ENCODE data around the gene C6orf15.

C6orf15 gene

DNA sequence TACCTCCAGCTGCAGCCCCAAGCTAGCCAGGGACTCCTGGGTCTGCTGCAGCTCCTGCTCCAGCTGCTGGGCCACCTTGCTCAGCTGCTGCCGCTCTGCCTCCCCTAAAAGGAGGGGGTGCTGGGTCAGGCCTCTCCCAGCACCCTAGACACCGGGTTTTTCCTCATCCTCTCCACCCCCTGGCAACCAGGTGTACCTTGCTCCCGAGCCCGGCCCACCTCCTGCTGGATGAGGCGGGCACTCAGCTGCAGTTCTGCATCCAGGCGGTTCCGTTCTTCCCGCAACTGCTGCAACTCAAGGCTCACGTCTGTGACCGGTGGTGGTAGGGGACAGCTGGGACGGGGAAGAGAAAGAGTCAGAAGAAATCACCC, 32.6 kb upstream of the C6orf15 start:
- H3K9me3 ChIP-seq (ENCODE audit: control insufficient read depth, low read length) = no peaks in the 10 kb centered on the region
- H3K27me3 ChIP-seq (ENCODE audit: control insufficient read depth, insufficient read depth, low read length) = no peaks in the 10 kb centered on the region
- H3K4me1 ChIP-seq (ENCODE audit: control insufficient read depth, insufficient read depth, low read length) = peaks cover 35% of the 10 kb centered on the region
- no peak overlapping the region for H3K4me3 ChIP-seq (ENCODE audit: low read length)
- peak overlapping the region; percentile 38 for H3K9ac ChIP-seq (ENCODE audit: low read length)
- no peaks in the 10 kb centered on the region for H3K36me3 ChIP-seq (ENCODE audit: control insufficient read depth, insufficient read depth, low read length)

DNA sequence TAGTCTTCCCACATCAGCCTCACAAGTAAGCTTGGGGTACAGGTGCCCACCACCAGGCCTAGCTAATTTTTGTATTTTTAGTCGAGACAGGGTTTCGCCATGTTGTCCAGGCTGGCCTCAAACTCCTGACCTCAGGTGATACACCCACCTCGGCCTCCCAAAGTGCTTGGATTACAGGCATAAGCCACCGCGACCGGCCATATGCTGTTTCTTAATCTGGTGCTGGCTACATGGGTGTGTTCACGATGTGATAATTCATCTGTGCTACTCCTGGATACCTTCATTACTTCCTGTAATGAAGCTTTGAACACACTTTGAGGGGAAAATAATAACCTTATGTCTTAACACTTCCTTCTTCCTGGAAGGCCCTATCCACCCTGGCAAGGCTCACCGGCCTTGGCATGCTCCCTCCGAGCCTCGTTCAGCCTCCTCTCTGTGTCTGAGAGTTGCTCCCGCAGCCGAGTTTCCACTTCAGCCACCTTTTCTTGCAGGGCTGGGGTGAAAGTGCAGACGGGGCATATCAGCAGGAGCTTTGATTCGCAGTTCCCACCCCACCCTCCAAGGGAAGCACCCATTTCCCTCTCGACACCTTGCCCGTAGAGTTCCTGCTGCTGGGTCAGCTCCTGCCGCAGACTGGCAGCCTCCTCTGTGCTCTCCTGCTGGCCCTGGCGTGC, 32.1 kb upstream of the C6orf15 start:
- Histone ChIP-seq H3K4me3 (ENCODE audit: low read length) (no peak overlapping the region), H3K27me3 (ENCODE audit: control insufficient read depth, insufficient read depth, low read length) (no peaks in the 10 kb centered on the region), H3K36me3 (ENCODE audit: control insufficient read depth, insufficient read depth, low read length) (no peaks in the 10 kb centered on the region), H3K9ac (ENCODE audit: low read length) (peak overlapping the region; percentile 38), H3K4me1 (ENCODE audit: control insufficient read depth, insufficient read depth, low read length) (peaks cover 36% of the 10 kb centered on the region), H3K9me3 (ENCODE audit: control insufficient read depth, low read length) (no peaks in the 10 kb centered on the region)

DNA sequence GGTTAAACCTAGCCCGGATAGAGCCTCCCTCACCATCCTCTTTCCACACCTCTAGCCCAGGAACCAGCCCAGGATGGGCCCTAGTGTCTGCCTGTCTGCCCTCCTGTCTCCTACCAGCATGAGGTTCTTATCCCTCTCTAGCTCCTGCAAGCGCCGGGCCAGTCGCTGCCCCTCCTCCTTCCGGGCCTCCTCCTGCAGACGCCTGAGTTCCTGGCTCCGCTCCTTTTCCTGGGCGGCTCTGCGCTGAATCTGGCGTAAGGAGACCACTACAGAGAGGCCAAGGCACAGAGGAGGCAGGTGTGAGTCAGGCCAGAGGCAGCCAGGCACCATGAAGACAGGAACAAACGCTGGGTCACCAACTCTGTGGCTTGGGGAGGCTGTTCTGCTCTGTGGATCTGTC, 30.8 kb upstream of the C6orf15 start:
- no peaks in the 10 kb centered on the region for H3K27me3 ChIP-seq (ENCODE audit: control insufficient read depth, insufficient read depth, low read length)
- H3K36me3 ChIP-seq (ENCODE audit: control insufficient read depth, insufficient read depth, low read length) = no peaks in the 10 kb centered on the region
- H3K4me3 ChIP-seq (ENCODE audit: low read length) = no peak overlapping the region
- H3K9ac ChIP-seq (ENCODE audit: low read length) = peak overlapping the region; percentile 24
- H3K9me3 ChIP-seq (ENCODE audit: control insufficient read depth, low read length) = no peaks in the 10 kb centered on the region
- peaks cover 49% of the 10 kb centered on the region for H3K4me1 ChIP-seq (ENCODE audit: control insufficient read depth, insufficient read depth, low read length)

DNA sequence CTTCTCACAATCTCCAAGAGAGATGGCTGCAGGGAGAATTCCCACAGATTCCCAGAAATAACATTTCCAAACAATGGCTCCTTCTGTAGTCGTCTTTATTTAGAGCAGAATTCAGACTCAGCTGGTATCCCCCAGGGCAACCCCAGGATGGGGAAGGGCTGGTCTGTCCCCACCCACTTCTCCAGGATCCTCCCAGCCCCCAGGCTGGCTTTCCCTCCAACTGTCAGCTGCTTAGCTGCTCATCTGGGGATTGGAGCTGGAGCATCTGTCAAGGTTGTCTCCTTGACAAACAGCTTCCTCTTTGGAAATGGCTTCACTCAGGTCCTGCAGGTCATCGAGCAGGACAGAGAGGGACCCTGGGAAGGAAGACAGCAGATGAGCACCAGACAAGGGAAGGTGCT, 30.0 kb upstream of the C6orf15 start:
- Histone ChIP-seq H3K36me3 (ENCODE audit: control insufficient read depth, insufficient read depth, low read length) (no peaks in the 10 kb centered on the region), H3K9me3 (ENCODE audit: control insufficient read depth, low read length) (no peaks in the 10 kb centered on the region), H3K4me1 (ENCODE audit: control insufficient read depth, insufficient read depth, low read length) (peaks cover 56% of the 10 kb centered on the region), H3K27me3 (ENCODE audit: control insufficient read depth, insufficient read depth, low read length) (no peaks in the 10 kb centered on the region), H3K9ac (ENCODE audit: low read length) (peak overlapping the region; percentile 24), H3K4me3 (ENCODE audit: low read length) (no peak overlapping the region)

DNA sequence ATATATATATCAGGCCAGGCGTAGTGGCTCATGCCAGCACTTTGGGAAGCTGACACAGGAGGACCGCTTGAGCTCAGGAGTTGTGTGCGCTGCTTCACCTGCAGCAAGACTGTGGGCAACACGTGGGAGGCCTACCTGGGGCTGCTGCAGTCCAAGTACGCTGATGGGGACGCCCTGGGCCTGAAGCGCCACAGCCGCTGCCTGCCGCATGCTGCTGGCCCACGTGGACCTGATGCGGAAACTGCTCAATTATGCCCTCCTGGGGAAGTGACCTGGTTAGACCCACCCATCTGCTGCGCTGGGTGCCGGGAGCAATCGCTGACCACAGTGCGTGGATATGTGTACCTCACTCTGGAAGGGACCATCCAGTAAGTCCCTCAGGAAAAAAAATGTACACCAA, 28.3 kb upstream of the C6orf15 start:
- Histone ChIP-seq H3K4me3 (ENCODE audit: low read length) (no peak overlapping the region), H3K36me3 (ENCODE audit: control insufficient read depth, insufficient read depth, low read length) (no peaks in the 10 kb centered on the region), H3K4me1 (ENCODE audit: control insufficient read depth, insufficient read depth, low read length) (peaks cover 53% of the 10 kb centered on the region), H3K9ac (ENCODE audit: low read length) (no peak overlapping the region), H3K27me3 (ENCODE audit: control insufficient read depth, insufficient read depth, low read length) (no peaks in the 10 kb centered on the region), H3K9me3 (ENCODE audit: control insufficient read depth, low read length) (no peaks in the 10 kb centered on the region)

GRCh38 chr6:31139599-31139998, 27.2 kb upstream of the C6orf15 start:
- no peaks in the 10 kb centered on the region for H3K36me3 ChIP-seq (ENCODE audit: control insufficient read depth, insufficient read depth, low read length)
- no peaks in the 10 kb centered on the region for H3K9me3 ChIP-seq (ENCODE audit: control insufficient read depth, low read length)
- no peaks in the 10 kb centered on the region for H3K27me3 ChIP-seq (ENCODE audit: control insufficient read depth, insufficient read depth, low read length)
- H3K9ac ChIP-seq (ENCODE audit: low read length) = no peak overlapping the region
- H3K4me3 ChIP-seq (ENCODE audit: low read length) = no peak overlapping the region
- H3K4me1 ChIP-seq (ENCODE audit: control insufficient read depth, insufficient read depth, low read length) = peaks cover 43% of the 10 kb centered on the region

DNA sequence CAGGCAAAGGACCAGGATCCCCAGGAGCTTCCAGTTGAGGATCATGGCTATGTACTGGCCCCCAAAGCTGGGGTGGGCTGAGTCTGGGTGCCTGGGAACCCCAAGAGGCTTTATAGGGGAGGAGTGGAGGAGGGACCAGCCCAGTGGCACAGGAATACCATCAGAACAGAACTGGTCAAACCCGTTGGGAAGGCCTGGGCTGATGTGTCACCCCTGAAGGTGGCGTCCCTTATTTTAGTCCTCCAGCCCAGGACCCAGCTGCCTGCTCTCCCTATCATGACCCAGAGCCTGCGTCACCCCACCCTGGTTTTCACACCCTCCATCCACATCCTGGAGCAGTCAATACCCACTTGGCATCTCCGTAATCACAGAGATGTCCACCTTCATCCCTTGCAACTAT, 26.6 kb upstream of the C6orf15 start, which contains the start of gene PSORS1C2:
Gene PSORS1C2 (minus strand): TSS at position 85 of the 400 bp plus-strand sequence. CDS start 40 bp downstream, at position 45.
- peaks cover 37% of the 10 kb centered on the region for H3K4me1 ChIP-seq (ENCODE audit: control insufficient read depth, insufficient read depth, low read length)
- no peaks in the 10 kb centered on the region for H3K27me3 ChIP-seq (ENCODE audit: control insufficient read depth, insufficient read depth, low read length)
- H3K9ac ChIP-seq (ENCODE audit: low read length) = peak within 1 kb of the TSS; percentile 68
- H3K4me3 ChIP-seq (ENCODE audit: low read length) = peak within 1 kb of the TSS; percentile 22
- no peaks in the 10 kb centered on the region for H3K36me3 ChIP-seq (ENCODE audit: control insufficient read depth, insufficient read depth, low read length)
- no peaks in the 10 kb centered on the region for H3K9me3 ChIP-seq (ENCODE audit: control insufficient read depth, low read length)

- H3K4me1 ChIP-seq (ENCODE audit: control insufficient read depth, insufficient read depth, low read length) = peaks cover 23% of the 10 kb centered on the region
- H3K9me3 ChIP-seq (ENCODE audit: control insufficient read depth, low read length) = no peaks in the 10 kb centered on the region
- no peaks in the 10 kb centered on the region for H3K36me3 ChIP-seq (ENCODE audit: control insufficient read depth, insufficient read depth, low read length)
- no peaks in the 10 kb centered on the region for H3K27me3 ChIP-seq (ENCODE audit: control insufficient read depth, insufficient read depth, low read length)
- no peak overlapping the region for H3K4me3 ChIP-seq (ENCODE audit: low read length)
- H3K9ac ChIP-seq (ENCODE audit: low read length) = no peak overlapping the region
Observed at GRCh38 chr6:31135710-31136109, 23.3 kb upstream of the C6orf15 start.

GRCh38 chr6:31132806-31133205, 20.4 kb upstream of the C6orf15 start:
- no peak overlapping the region for H3K9ac ChIP-seq (ENCODE audit: low read length)
- no peak overlapping the region for H3K4me3 ChIP-seq (ENCODE audit: low read length)

GRCh38 chr6:31131595-31131994, 19.2 kb upstream of the C6orf15 start:
- no peak overlapping the region for H3K9ac ChIP-seq (ENCODE audit: low read length)
- H3K4me1 ChIP-seq (ENCODE audit: control insufficient read depth, insufficient read depth, low read length) = peaks cover 13% of the 10 kb centered on the region
- H3K36me3 ChIP-seq (ENCODE audit: control insufficient read depth, insufficient read depth, low read length) = no peaks in the 10 kb centered on the region
- no peak overlapping the region for H3K4me3 ChIP-seq (ENCODE audit: low read length)
- no peaks in the 10 kb centered on the region for H3K9me3 ChIP-seq (ENCODE audit: control insufficient read depth, low read length)
- no peaks in the 10 kb centered on the region for H3K27me3 ChIP-seq (ENCODE audit: control insufficient read depth, insufficient read depth, low read length)

More at GRCh38 chr6:31132806-31133205, 20.4 kb upstream of the C6orf15 start:
- Histone ChIP-seq H3K36me3 (ENCODE audit: control insufficient read depth, insufficient read depth, low read length) (no peaks in the 10 kb centered on the region), H3K4me1 (ENCODE audit: control insufficient read depth, insufficient read depth, low read length) (peaks cover 7% of the 10 kb centered on the region), H3K27me3 (ENCODE audit: control insufficient read depth, insufficient read depth, low read length) (no peaks in the 10 kb centered on the region), H3K9me3 (ENCODE audit: control insufficient read depth, low read length) (no peaks in the 10 kb centered on the region)

DNA sequence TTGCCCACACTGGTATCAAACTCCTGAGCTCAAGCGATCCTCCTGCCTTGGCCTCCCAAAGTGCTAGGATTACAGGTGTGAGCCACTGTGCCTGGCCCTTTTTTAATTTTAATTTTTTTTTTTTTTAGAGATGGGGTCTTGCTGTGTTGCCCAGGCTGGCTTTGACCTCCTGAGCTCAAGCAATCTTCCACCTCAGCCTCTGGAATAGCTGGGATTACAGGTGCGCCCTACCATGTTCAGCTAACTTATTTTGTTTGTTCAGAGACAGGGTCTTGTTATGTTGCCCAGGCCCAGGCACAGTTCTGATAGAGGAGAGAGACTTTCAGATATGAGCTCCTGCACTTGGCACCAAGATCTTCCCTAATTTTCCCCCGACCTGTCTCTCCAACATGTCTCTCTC, 18.4 kb upstream of the C6orf15 start:
- Histone ChIP-seq H3K9ac (ENCODE audit: low read length) (no peak overlapping the region), H3K4me3 (ENCODE audit: low read length) (no peak overlapping the region), H3K4me1 (ENCODE audit: control insufficient read depth, insufficient read depth, low read length) (peaks cover 21% of the 10 kb centered on the region), H3K36me3 (ENCODE audit: control insufficient read depth, insufficient read depth, low read length) (peaks cover 4% of the 10 kb centered on the region), H3K9me3 (ENCODE audit: control insufficient read depth, low read length) (no peaks in the 10 kb centered on the region), H3K27me3 (ENCODE audit: control insufficient read depth, insufficient read depth, low read length) (no peaks in the 10 kb centered on the region)

DNA sequence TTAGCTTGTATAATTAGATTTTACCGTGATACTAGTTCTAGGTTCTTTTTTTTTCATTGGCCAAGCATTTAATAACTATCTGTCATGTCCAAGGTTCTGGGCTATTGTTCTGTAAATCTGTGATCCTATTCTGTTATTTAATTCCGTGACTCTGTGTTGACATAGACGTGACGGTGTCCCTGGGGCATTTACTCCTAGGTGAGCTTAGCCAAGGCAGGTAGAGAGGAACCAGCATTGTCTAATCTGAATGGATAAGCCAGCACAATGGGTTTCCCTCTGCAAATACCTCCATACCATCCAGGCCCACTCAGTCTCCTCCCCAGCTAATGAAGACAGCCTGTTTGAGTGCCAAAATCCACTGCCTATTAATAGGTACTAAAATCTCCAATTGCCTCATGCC, 16.8 kb upstream of the C6orf15 start:
- H3K27me3 ChIP-seq (ENCODE audit: control insufficient read depth, insufficient read depth, low read length) = no peaks in the 10 kb centered on the region
- H3K4me1 ChIP-seq (ENCODE audit: control insufficient read depth, insufficient read depth, low read length) = peaks cover 33% of the 10 kb centered on the region
- H3K4me3 ChIP-seq (ENCODE audit: low read length) = no peak overlapping the region
- no peaks in the 10 kb centered on the region for H3K9me3 ChIP-seq (ENCODE audit: control insufficient read depth, low read length)
- no peak overlapping the region for H3K9ac ChIP-seq (ENCODE audit: low read length)
- peaks cover 4% of the 10 kb centered on the region for H3K36me3 ChIP-seq (ENCODE audit: control insufficient read depth, insufficient read depth, low read length)

Data from mucosa of stomach (tissue), 1 donor.